Endodermal cell (in vitro differentiated cells): Measurements from ENCODE around the gene PRORP. TPM values are rescaled to one million over a fixed set of nuclear protein-coding genes. Genes with fewer than 3 reads are reported as not detected.
A peak's percentile ranks its signal among the peaks of the same experiment; 100 is the strongest.

ENCODE experiments used
- DNase-seq: peaks from one replicate; pipeline ENCODE4 v3.0.0-alpha.2; 2017
- H3K27ac ChIP-seq: 2 replicates; pipeline ENCODE4 v1.5.1; 2013; ENCODE audit warnings: mild to moderate bottlenecking, low read depth, low read length, moderate library complexity
- H3K27me3 ChIP-seq: 2 replicates; pipeline ENCODE4 v1.6.1; 2013; ENCODE audit warnings: mild to moderate bottlenecking, low read length, moderate library complexity; ENCODE audit not compliant: insufficient read depth, control insufficient read depth, poor library complexity, severe bottlenecking
- H3K36me3 ChIP-seq: 2 replicates; pipeline ENCODE4 v1.7.0; 2013; ENCODE audit warnings: mild to moderate bottlenecking, low read length, moderate library complexity; ENCODE audit not compliant: control insufficient read depth, insufficient read depth
- H3K4me1 ChIP-seq: one replicate; pipeline ENCODE4 v1.7.0; 2013; ENCODE audit warnings: low read length; ENCODE audit not compliant: control insufficient read depth, insufficient read depth
- H3K4me3 ChIP-seq: 2 replicates; pipeline ENCODE4 v1.5.1; 2013; ENCODE audit warnings: mild to moderate bottlenecking, low read length, moderate library complexity
- H3K9ac ChIP-seq: 2 replicates; pipeline ENCODE4 v1.6.1; 2013; ENCODE audit warnings: mild to moderate bottlenecking, low read length, moderate library complexity; ENCODE audit not compliant: poor library complexity, severe bottlenecking; ENCODE audit errors: extremely low read depth
- H3K9me3 ChIP-seq: 2 replicates; pipeline ENCODE4 v1.6.1; 2013; ENCODE audit warnings: mild to moderate bottlenecking, low read length, moderate library complexity; ENCODE audit not compliant: control insufficient read depth
- H3K27ac Mint-ChIP-seq: 2 replicates; pipeline ENCODE4 v1.8.0; 2020; ENCODE audit warnings: mixed read lengths
- H3K27me3 Mint-ChIP-seq: 2 replicates; pipeline ENCODE4 v1.8.0; 2021; ENCODE audit warnings: mild to moderate bottlenecking, mixed read lengths; ENCODE audit not compliant: insufficient read depth
- H3K36me3 Mint-ChIP-seq: 2 replicates; pipeline ENCODE4 v1.8.0; 2020; ENCODE audit warnings: low read depth, mixed read lengths
- H3K4me1 Mint-ChIP-seq: 2 replicates; pipeline ENCODE4 v1.8.0; 2020; ENCODE audit warnings: mixed read lengths
- H3K4me3 Mint-ChIP-seq: 2 replicates; pipeline ENCODE4 v1.8.0; 2020; ENCODE audit warnings: mild to moderate bottlenecking, moderate library complexity, mixed read lengths
- H3K9me3 Mint-ChIP-seq: 2 replicates; pipeline ENCODE4 v1.8.0; 2020; ENCODE audit warnings: mild to moderate bottlenecking, mixed read lengths
- CTCF ChIP-seq: fragments of 200-600 bp; sonication (generic); conservative IDR thresholded peaks from 2 replicates; pipeline ENCODE4 v1.5.0; 2021; ENCODE audit warnings: antibody characterized with exemption, mild to moderate bottlenecking
- whole genome bisulfite sequencing, 2 experiments: methylation state at CpG; one replicate each; pipeline versions ENCODE4 v1.1.5 to v1.1.7; 2013; ENCODE audit warnings: missing lambda C conversion rate in 2 of 2, mixed read lengths in 1 of 2; ENCODE audit not compliant: insufficient coverage in 1 of 2, insufficient read length in 1 of 2; 5-methylcytosine and 5-hydroxymethylcytosine counted together
- total RNA-seq, 2 donors: library from RNA; stranded (reverse); fragmentation: NEBNext Ultra II Directional in 1 of 2; extraction: Animal tissue kit (Norgen Biotek cat#: 25700) in 1 of 2; gene quantifications; 2 replicates in 1 of 2; 3 replicates in 1 of 2; pipeline ENCODE4 v1.2.1, GENCODE V29; 2021

The PRORP gene
- total RNA-seq, 2 donors from 2014 or later: 45.6 to 57.2 TPM

DNA sequence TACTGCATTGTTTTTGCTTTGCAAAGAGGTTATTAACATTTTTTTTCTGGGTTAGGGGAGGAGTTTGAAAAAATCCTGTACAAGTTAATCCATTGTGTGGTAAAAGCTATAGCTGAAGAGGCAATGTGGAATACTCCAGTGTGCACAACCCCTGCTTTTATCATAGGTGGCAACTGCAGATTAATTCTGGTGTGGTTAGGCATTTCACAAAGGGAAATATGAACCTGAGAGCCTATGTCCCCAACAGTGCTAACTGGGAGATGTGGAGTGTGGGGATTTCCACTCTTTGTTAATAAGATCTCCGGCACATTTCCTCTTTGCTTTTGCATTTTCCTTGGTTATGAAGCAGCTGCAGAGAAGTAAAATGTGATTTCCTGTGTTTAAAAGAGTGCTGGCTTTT lies 33.6 kb downstream of the PRORP start:
- Histone ChIP-seq H3K9ac (no peak overlapping the region), H3K27ac (no peak overlapping the region), H3K4me3 (no peak overlapping the region), H3K4me1 (peaks cover 8% of the 10 kb centered on the region), H3K36me3 (peaks cover 20% of the 10 kb centered on the region), H3K9me3 (no peaks in the 10 kb centered on the region), H3K27me3 (no peaks in the 10 kb centered on the region)
- Mint-ChIP-seq H3K36me3 (peaks cover 47% of the 10 kb centered on the region), H3K9me3 (peaks cover 11% of the 10 kb centered on the region), H3K4me1 (peaks cover 24% of the 10 kb centered on the region), H3K4me3 (no peak overlapping the region), H3K27ac (peak overlapping the region; percentile 75), H3K27me3 (no peaks in the 10 kb centered on the region)
- no peak for TF ChIP-seq CTCF
- no peak for DNase-seq
- 88 to 93% methylated on average over 1 of the region's 1 CpG for WGBS, 2 experiments

DNA sequence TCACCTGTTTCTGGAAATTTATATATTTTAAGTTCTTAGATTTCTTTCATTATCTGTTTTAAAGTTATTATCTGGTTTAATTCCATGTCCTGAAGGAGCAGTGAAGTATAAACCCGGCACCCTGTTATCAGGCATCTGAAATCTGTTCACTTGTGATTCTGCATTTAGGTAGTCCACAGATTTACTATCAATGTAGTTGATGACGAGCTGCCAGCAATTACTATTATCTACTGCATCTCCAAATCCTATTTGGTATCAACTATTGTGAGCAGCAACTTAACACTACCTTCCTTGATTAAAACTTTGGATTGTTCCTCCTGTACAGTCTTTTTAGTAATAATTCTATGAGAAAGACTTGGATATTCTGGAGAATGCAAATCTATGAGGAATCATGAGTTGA lies 36.1 kb downstream of the PRORP start:
- H3K36me3 ChIP-seq: peaks cover 22% of the 10 kb centered on the region
- H3K4me3 ChIP-seq: no peak overlapping the region
- peaks cover 24% of the 10 kb centered on the region for H3K4me1 Mint-ChIP-seq
- no peak overlapping the region for H3K4me3 Mint-ChIP-seq
- no peaks in the 10 kb centered on the region for H3K9me3 ChIP-seq
- WGBS, 2 experiments: 86 to 100% methylated on average over 2 of the region's 2 CpGs
- no peak for TF ChIP-seq CTCF
- no peak overlapping the region for H3K27ac Mint-ChIP-seq
- no peaks in the 10 kb centered on the region for H3K27me3 ChIP-seq
- H3K9me3 Mint-ChIP-seq: no peaks in the 10 kb centered on the region
- no peak for DNase-seq
- peaks cover 8% of the 10 kb centered on the region for H3K4me1 ChIP-seq
- H3K27me3 Mint-ChIP-seq: no peaks in the 10 kb centered on the region
- peaks cover 28% of the 10 kb centered on the region for H3K36me3 Mint-ChIP-seq
- no peak overlapping the region for H3K9ac ChIP-seq
- no peak overlapping the region for H3K27ac ChIP-seq

DNA sequence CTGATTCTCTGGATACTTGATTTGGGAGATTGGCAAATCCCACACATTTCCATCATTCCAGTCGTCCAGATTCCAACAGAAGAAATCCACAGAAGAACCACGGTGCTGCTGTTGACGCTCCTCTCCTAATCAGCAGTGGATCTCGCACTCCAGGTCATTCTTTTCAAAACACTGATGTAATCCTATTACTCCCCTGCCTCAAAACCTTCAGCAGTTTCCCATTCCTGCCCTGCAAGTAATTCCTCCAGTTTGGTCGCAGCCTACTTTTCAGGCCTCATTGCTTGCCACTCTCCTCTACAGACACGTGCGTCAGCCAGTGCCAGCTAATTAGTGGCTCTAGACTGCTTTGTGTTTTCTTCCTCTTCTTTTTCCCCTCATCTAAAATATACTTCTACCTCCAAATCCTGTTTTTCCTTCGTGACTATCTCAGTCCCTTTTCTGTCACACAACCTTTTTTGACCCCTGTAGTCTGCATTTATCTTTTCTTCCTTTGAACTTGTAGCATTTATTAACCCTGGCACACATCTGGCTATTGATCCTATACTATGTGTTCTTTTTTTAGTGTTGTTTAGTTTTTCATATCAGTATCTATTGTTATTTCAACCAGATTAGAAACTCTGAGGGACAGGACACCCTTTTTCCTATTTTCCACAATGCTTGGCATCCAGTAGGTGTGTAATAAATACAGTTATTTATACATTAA lies 36.8 kb downstream of the PRORP start:
- 79 to 82% methylated on average over 4 to 8 of the region's 8 CpGs for WGBS, 2 experiments
- Mint-ChIP-seq H3K27ac (peak overlapping the region; percentile 64), H3K36me3 (peaks cover 26% of the 10 kb centered on the region), H3K4me3 (no peak overlapping the region), H3K4me1 (peaks cover 24% of the 10 kb centered on the region), H3K9me3 (no peaks in the 10 kb centered on the region), H3K27me3 (no peaks in the 10 kb centered on the region)
- DNase-seq: peak; percentile 49
- peaks cover 8% of the 10 kb centered on the region for H3K4me1 ChIP-seq
- H3K9me3 ChIP-seq: no peaks in the 10 kb centered on the region
- H3K27ac ChIP-seq: no peak overlapping the region
- peaks cover 22% of the 10 kb centered on the region for H3K36me3 ChIP-seq
- H3K27me3 ChIP-seq: no peaks in the 10 kb centered on the region
- TF ChIP-seq CTCF: no peak
- peak overlapping the region; percentile 56 for H3K4me3 ChIP-seq
- H3K9ac ChIP-seq: no peak overlapping the region
